HG03108 (cell line): Measurements from ENCODE around the gene HOXB5.

Experiments used
- ATAC-seq: cut with Tn5 transposase; IDR thresholded peaks from one replicate; pipeline ENCODE4 v1.9.1; 2021; ENCODE audit warnings: moderate library complexity; ENCODE audit not compliant: unreplicated experiment

HOXB5 gene

GRCh38 chr17:48564188-48565021 is 29.2 kb downstream of the HOXB5 start:
- ATAC-seq: no peak

GRCh38 chr17:48563867-48564187 is 29.8 kb downstream of the HOXB5 start:
- no peak for ATAC-seq

- no peak for ATAC-seq
Measured at GRCh38 chr17:48563385-48563838, 30.2 kb downstream of the HOXB5 start.

- no peak for ATAC-seq
Measured at GRCh38 chr17:48562934-48563333, 30.6 kb downstream of the HOXB5 start.

- peak; percentile 60 for ATAC-seq
Measured at GRCh38 chr17:48561884-48562810, 31.4 kb downstream of the HOXB5 start.

- ATAC-seq: no peak
Measured at GRCh38 chr17:48559840-48560817, 33.5 kb downstream of the HOXB5 start.

- ATAC-seq: no peak
Measured at GRCh38 chr17:48559122-48559839, 34.3 kb downstream of the HOXB5 start.

- no peak for ATAC-seq
Measured at GRCh38 chr17:48558831-48559121, 34.8 kb downstream of the HOXB5 start.

- no peak for ATAC-seq
Measured at GRCh38 chr17:48558057-48558830, 35.3 kb downstream of the HOXB5 start.

GRCh38 chr17:48556576-48557401 is 36.8 kb downstream of the HOXB5 start:
- ATAC-seq: no peak

- no peak for ATAC-seq
Measured at GRCh38 chr17:48556229-48556575, 37.4 kb downstream of the HOXB5 start.

- ATAC-seq: no peak
Measured at GRCh38 chr17:48555258-48556228, 38.0 kb downstream of the HOXB5 start.

GRCh38 chr17:48554412-48555257 is 38.9 kb downstream of the HOXB5 start:
- ATAC-seq: no peak

GRCh38 chr17:48553826-48554225 is 39.8 kb downstream of the HOXB5 start:
- ATAC-seq: no peak

GRCh38 chr17:48553190-48553547 is 40.4 kb downstream of the HOXB5 start:
- no peak for ATAC-seq

- ATAC-seq: no peak
Measured at GRCh38 chr17:48552466-48553189, 41.0 kb downstream of the HOXB5 start.
